Right lobe of liver (tissue), 6 donors: Measurements from ENCODE around the gene TSPAN32. TPM values are rescaled to one million over a fixed set of nuclear protein-coding genes. Genes with fewer than 3 reads are reported as not detected.

ENCODE experiments used
- ATAC-seq, 4 donors: fragments of 200-7000 bp; cut with Tn5 transposase; one replicate each; pipeline ENCODE4 v1.9.1; 2020; ENCODE audit warnings: mild to moderate bottlenecking in 4 of 4, moderate library complexity in 4 of 4
- DNase-seq, 3 donors: peaks; one replicate each; pipeline ENCODE4 v3.0.0-alpha.2; 2020
- H3K27ac ChIP-seq, 3 donors: fragments of 200-600 bp; one replicate each; pipeline ENCODE4 v1.8.0; 2022
- H3K27me3 ChIP-seq, 2 donors: fragments of 200-600 bp; one replicate each; pipeline ENCODE4 v1.8.0; 2022
- H3K36me3 ChIP-seq, 4 donors: fragments of 200-600 bp; sonication (generic) in 1 of 4; one replicate each; pipeline versions ENCODE4 v1.5.1 to v1.8.0; 2017 to 2022; ENCODE audit warnings: control low read depth in 1 of 4
- H3K4me1 ChIP-seq, 4 donors: fragments of 200-600 bp; sonication (generic) in 1 of 4; one replicate each; pipeline versions ENCODE4 v1.5.1 to v1.8.0; 2017 to 2022; ENCODE audit warnings: control low read depth in 1 of 4
- H3K4me3 ChIP-seq, 3 donors: fragments of 200-600 bp; one replicate each; pipeline ENCODE4 v1.8.0; 2022
- H3K9me3 ChIP-seq, 4 donors: fragments of 200-600 bp; sonication (generic) in 1 of 4; one replicate each; pipeline versions ENCODE4 v1.5.1 to v1.8.0; 2017 to 2022; ENCODE audit warnings: control low read depth in 1 of 4
- POLR2A ChIP-seq: fragments of 450-650 bp; IDR thresholded peaks from one replicate; pipeline ENCODE4 v1.6.1; 2017; ENCODE audit warnings: antibody characterized with exemption, mild to moderate bottlenecking
- WGBS: methylation state at CpG from one replicate; pipeline ENCODE4 v1.1.6; 2018; ENCODE audit warnings: low coverage, low lambda C conversion rate; ENCODE audit not compliant: insufficient coverage; ENCODE audit errors: missing lambda C conversion rate; 5-methylcytosine and 5-hydroxymethylcytosine counted together
- intact Hi-C, 2 donors: fragments of 100-400 bp; cut with DNase I; formaldehyde crosslinking; loops; one replicate each; pipeline versions ENCODE4 v1.11.2 to v1.14.1; 2022
- total RNA-seq, 6 experiments: library from RNA; depleted of rRNA in 2 of 6; stranded (reverse); fragments of >200 nt in 2 of 6; fragmentation: NEBNext Ultra II Directional in 3 of 6; extraction: Animal tissue kit (Norgen Biotek cat#: 25700) in 3 of 6; gene quantifications; one replicate each; pipeline versions ENCODE4 v1.1.0 to v1.2.4, GENCODE V29; 2016 to 2023
- TF ChIP-seq, protein P1 (sequence below), 4 donors: fragments of 200-600 bp in 3 of 4; fragments of 450-650 bp in 1 of 4; IDR thresholded peaks; one replicate each; pipeline versions ENCODE4 v1.5.1 to v1.8.0; 2016 to 2022; ENCODE audit warnings: antibody characterized with exemption in 4 of 4, mild to moderate bottlenecking in 2 of 4
- donor health status: DM: no; HTN: yes; CAD: no.
- donor health status: DM: no; HTN: no; CAD: no.
- donor health status: DM: no; HTN: no; CAD: no.
- donor health status: DM: no; HTN: yes; CAD: no.
- donor health status: DM: no; HTN: yes; CAD: no.

TSPAN32 gene
- total RNA-seq, 6 experiments from 2014 or later, result 0.24 to 1.2 (median 0.63) TPM; not detected in 2

DNA sequence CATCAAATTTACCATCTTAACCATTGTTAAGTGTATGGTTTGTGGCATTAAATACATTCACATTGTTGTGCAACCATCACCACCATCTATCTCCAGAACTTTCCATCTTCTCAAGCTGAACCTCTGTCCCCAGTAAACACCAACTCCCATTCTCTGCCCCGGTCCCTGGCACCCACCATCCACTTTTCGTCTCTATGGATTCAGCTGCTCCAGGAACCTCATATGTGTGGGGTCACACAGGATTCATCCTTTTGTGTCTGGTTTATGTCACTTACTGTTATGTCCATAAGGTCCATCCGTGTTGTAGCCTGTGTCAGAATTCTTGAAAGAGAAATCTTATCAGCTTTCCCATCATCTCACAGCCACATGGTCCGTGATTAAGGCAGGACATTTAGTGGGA lies 16.3 kb downstream of the TSPAN32 start:
- no peak for TF ChIP-seq POLR2A
- WGBS, result 92% methylated on average over 4 of the region's 4 CpGs
- H3K36me3 ChIP-seq, result no peaks in the 10 kb centered on the region
- H3K9me3 ChIP-seq, result no peaks in the 10 kb centered on the region
- H3K4me1 ChIP-seq, result peaks cover 0 to 27% (median 9%) of the 10 kb centered on the region in 4 donors
- ATAC-seq, result no peak
- intact Hi-C loops, result no loop called here
- H3K4me3 ChIP-seq, result no peak overlapping the region
- DNase-seq, result no peak
- H3K27ac ChIP-seq, result no peak overlapping the region
- no peaks in the 10 kb centered on the region for H3K27me3 ChIP-seq

GRCh38 chr11:2318707-2319106 lies 16.9 kb downstream of the TSPAN32 start:
- no peak for TF ChIP-seq POLR2A
- TF ChIP-seq, protein P1, sequence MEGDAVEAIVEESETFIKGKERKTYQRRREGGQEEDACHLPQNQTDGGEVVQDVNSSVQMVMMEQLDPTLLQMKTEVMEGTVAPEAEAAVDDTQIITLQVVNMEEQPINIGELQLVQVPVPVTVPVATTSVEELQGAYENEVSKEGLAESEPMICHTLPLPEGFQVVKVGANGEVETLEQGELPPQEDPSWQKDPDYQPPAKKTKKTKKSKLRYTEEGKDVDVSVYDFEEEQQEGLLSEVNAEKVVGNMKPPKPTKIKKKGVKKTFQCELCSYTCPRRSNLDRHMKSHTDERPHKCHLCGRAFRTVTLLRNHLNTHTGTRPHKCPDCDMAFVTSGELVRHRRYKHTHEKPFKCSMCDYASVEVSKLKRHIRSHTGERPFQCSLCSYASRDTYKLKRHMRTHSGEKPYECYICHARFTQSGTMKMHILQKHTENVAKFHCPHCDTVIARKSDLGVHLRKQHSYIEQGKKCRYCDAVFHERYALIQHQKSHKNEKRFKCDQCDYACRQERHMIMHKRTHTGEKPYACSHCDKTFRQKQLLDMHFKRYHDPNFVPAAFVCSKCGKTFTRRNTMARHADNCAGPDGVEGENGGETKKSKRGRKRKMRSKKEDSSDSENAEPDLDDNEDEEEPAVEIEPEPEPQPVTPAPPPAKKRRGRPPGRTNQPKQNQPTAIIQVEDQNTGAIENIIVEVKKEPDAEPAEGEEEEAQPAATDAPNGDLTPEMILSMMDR (IDR thresholded peaks at IDR 0.05), result no peak
- no peaks in the 10 kb centered on the region for H3K36me3 ChIP-seq
- 94% methylated on average over 4 of the region's 7 CpGs for WGBS
- intact Hi-C loops, result no loop called here
- ATAC-seq (no peak), DNase-seq (no peak)
- no peaks in the 10 kb centered on the region for H3K9me3 ChIP-seq
- no peak overlapping the region for H3K27ac ChIP-seq
- no peak overlapping the region for H3K4me3 ChIP-seq
- no peaks in the 10 kb centered on the region for H3K27me3 ChIP-seq
- peaks cover 0 to 27% (median 9%) of the 10 kb centered on the region in 4 donors for H3K4me1 ChIP-seq

GRCh38 chr11:2319791-2320472 lies 18.1 kb downstream of the TSPAN32 start:
- Histone ChIP-seq H3K4me1 (peaks cover 0 to 21% (median 10%) of the 10 kb centered on the region in 4 donors), H3K9me3 (no peaks in the 10 kb centered on the region), H3K27ac (no peak overlapping the region), H3K4me3 (no peak overlapping the region), H3K36me3 (no peaks in the 10 kb centered on the region), H3K27me3 (no peaks in the 10 kb centered on the region)
- WGBS, result 58% methylated on average over 8 of the region's 10 CpGs
- no peak for DNase-seq
- no peak for TF ChIP-seq POLR2A
- TF ChIP-seq, protein P1 (IDR thresholded peaks at IDR 0.05), result no peak
- intact Hi-C loops, result no loop called here
- ATAC-seq, result peak; percentile 52 to 81 (median 62)

- WGBS, result 100% methylated on average over 2 of the region's 23 CpGs
- no peak overlapping the region for H3K4me3 ChIP-seq
Observed at GRCh38 chr11:2320568-2321310, 18.9 kb downstream of the TSPAN32 start.

More at GRCh38 chr11:2320568-2321310, 18.9 kb downstream of the TSPAN32 start:
- DNase-seq, result no peak
- intact Hi-C loops, result no loop called here
- H3K27ac ChIP-seq, result no peak overlapping the region
- H3K9me3 ChIP-seq, result no peaks in the 10 kb centered on the region
- H3K36me3 ChIP-seq, result no peaks in the 10 kb centered on the region
- peaks cover 0 to 29% (median 13%) of the 10 kb centered on the region in 4 donors for H3K4me1 ChIP-seq
- TF ChIP-seq, protein P1 (IDR thresholded peaks at IDR 0.05), result no peak
- no peak for TF ChIP-seq POLR2A
- H3K27me3 ChIP-seq, result no peaks in the 10 kb centered on the region
- peak in 2 of 4 donors; percentile 11 to 43 for ATAC-seq
